Stomach (tissue), 4 donors: Measurements from ENCODE around the gene WDR20.

Source experiments
- CTCF ChIP-seq, 7 experiments: fragments of 450-650 bp in 4 of 7; fragments of 200-600 bp in 3 of 7; sonication (generic) in 3 of 7; IDR thresholded peaks; one replicate each; pipeline ENCODE4 v1.5.1; 2016 to 2019; ENCODE audit warnings: antibody characterized with exemption in 7 of 7, control low read depth in 2 of 7, mild to moderate bottlenecking in 1 of 7
- EP300 ChIP-seq: sonication (generic); formaldehyde crosslinking; IDR thresholded peaks from one replicate; pipeline ENCODE4 v1.6.1; 2017; ENCODE audit warnings: antibody characterized with exemption
- POLR2A ChIP-seq, 4 donors: fragments of 450-650 bp; IDR thresholded peaks; one replicate each; pipeline ENCODE4 v1.6.1; 2016; ENCODE audit warnings: antibody characterized with exemption in 4 of 4, control low read depth in 2 of 4, mild to moderate bottlenecking in 1 of 4, moderate library complexity in 1 of 4
- POLR2AphosphoS5 ChIP-seq, 3 donors: sonication (generic); formaldehyde crosslinking; IDR thresholded peaks; one replicate each; pipeline ENCODE4 v1.6.1; 2016; ENCODE audit warnings: antibody characterized with exemption in 3 of 3

- TF ChIP-seq CTCF (IDR thresholded peaks at IDR 0.05): no peak
- TF ChIP-seq POLR2AphosphoS5 (IDR thresholded peaks at IDR 0.05): no peak
- TF ChIP-seq EP300: no peak
- no peak for TF ChIP-seq POLR2A (IDR thresholded peaks at IDR 0.05)
Measured at GRCh38 chr14:102213470-102213869, 73.8 kb downstream of the WDR20 start.
